Esophagus muscularis mucosa (tissue), 3 donors: ENCODE data around the gene P2RY2.

Experiments
- CTCF ChIP-seq, 3 experiments: fragments of 200-600 bp in 2 of 3; fragments of 450-650 bp in 1 of 3; sonication (generic) in 2 of 3; IDR thresholded peaks; one replicate each; pipeline ENCODE4 v1.5.1; 2017 to 2019; ENCODE audit warnings: antibody characterized with exemption in 3 of 3, mild to moderate bottlenecking in 2 of 3, moderate library complexity in 1 of 3
- POLR2AphosphoS5 ChIP-seq, 2 donors: sonication (generic); formaldehyde crosslinking; IDR thresholded peaks; one replicate each; pipeline ENCODE4 v1.6.1; 2017; ENCODE audit warnings: antibody characterized with exemption in 2 of 2

- no peak for TF ChIP-seq POLR2AphosphoS5 (IDR thresholded peaks at IDR 0.05)
- no peak for TF ChIP-seq CTCF (IDR thresholded peaks at IDR 0.05)
Measured at GRCh38 chr11:73191151-73191550, 26.9 kb upstream of the P2RY2 start.
